Measurements from ENCODE around the gene DIP2C.

DIP2C gene

GRCh38 chr10:384538-385305 is 304.7 kb downstream of the DIP2C start:
- no peak for DNase-seq (ENCODE audit: low read depth)
- no peak for TF ChIP-seq CTCF (IDR thresholded peaks at IDR 0.05; ENCODE audit: low read length, missing control alignments)
- H3K4me3 ChIP-seq (replicated peaks; ENCODE audit: low read depth, low read length): no peak overlapping the region

GRCh38 chr10:383519-383918 is 305.9 kb downstream of the DIP2C start:
- TF ChIP-seq CTCF (IDR thresholded peaks at IDR 0.05; ENCODE audit: low read length, missing control alignments): no peak
- H3K4me3 ChIP-seq (replicated peaks; ENCODE audit: low read depth, low read length): no peak overlapping the region
- no peak for DNase-seq (ENCODE audit: low read depth)

- no peak for DNase-seq (ENCODE audit: low read depth)
- no peak overlapping the region for H3K4me3 ChIP-seq (replicated peaks; ENCODE audit: low read depth, low read length)
- no peak for TF ChIP-seq CTCF (IDR thresholded peaks at IDR 0.05; ENCODE audit: low read length, missing control alignments)
Measured at GRCh38 chr10:381805-382204, 307.7 kb downstream of the DIP2C start.

GRCh38 chr10:381346-381745 is 308.1 kb downstream of the DIP2C start:
- H3K4me3 ChIP-seq (replicated peaks; ENCODE audit: low read depth, low read length): no peak overlapping the region
- no peak for TF ChIP-seq CTCF (IDR thresholded peaks at IDR 0.05; ENCODE audit: low read length, missing control alignments)
- DNase-seq (ENCODE audit: low read depth): no peak

GRCh38 chr10:380313-380940 is 309.0 kb downstream of the DIP2C start:
- no peak for DNase-seq (ENCODE audit: low read depth)
- no peak overlapping the region for H3K4me3 ChIP-seq (replicated peaks; ENCODE audit: low read depth, low read length)
- no peak for TF ChIP-seq CTCF (IDR thresholded peaks at IDR 0.05; ENCODE audit: low read length, missing control alignments)

- TF ChIP-seq CTCF (IDR thresholded peaks at IDR 0.05; ENCODE audit: low read length, missing control alignments): no peak
- H3K4me3 ChIP-seq (replicated peaks; ENCODE audit: low read depth, low read length): no peak overlapping the region
- no peak for DNase-seq (ENCODE audit: low read depth)
Measured at GRCh38 chr10:378930-379704, 310.4 kb downstream of the DIP2C start.

All from fibroblast of pulmonary artery (primary cell).